HCT116 (cell line): ENCODE results near the gene SCGB3A1. TPM values are rescaled to one million over a fixed set of nuclear protein-coding genes. Genes with fewer than 3 reads are reported as not detected.

Experiments
- ATAC-seq: fragments of 200-7000 bp; cut with Tn5 transposase; 2 replicates; pipeline ENCODE4 v1.9.1; 2020; ENCODE audit warnings: mild to moderate bottlenecking, moderate library complexity
- BruUV-seq: library from RNA; stranded (reverse); fragments of 400-500 nt; replicated peaks from 2 replicates; lab custom pipeline; 2021; lab: Mats Ljungman, UMichigan
- CTCF ChIA-PET: fragments of 300-600 bp; sonication (Branson Sonifier 250); formaldehyde crosslinking; loops from one replicate; lab custom pipeline; 2021; ENCODE audit warnings: antibody characterized with exemption; lab: Charles Lee
- POLR2A ChIA-PET: fragments of 300-600, 350-600 bp; sonication (Branson Sonifier 250); formaldehyde crosslinking; loops from one replicate; lab custom pipeline; 2021; ENCODE audit warnings: antibody characterized with exemption; lab: Charles Lee
- RAD21 ChIA-PET, 2 experiments: fragments of 300-600 bp; sonication (Branson Sonifier 250); formaldehyde crosslinking; loops; one replicate each; lab custom pipeline; 2023; ENCODE audit warnings: low total read pairs in 2 of 2; ENCODE audit not compliant: uncharacterized antibody in 2 of 2, unreplicated experiment in 2 of 2, low non-redundant PET in 1 of 2; lab: Charles Lee
- DNase-seq: peaks from one replicate; pipeline ENCODE4 v3.0.0-alpha.2; 2010; ENCODE audit warnings: low read depth, low spot score
- H2AFZ ChIP-seq: fragments of 200-600 bp; shearing (Covaris generic), sonication (generic); 2 replicates; pipeline ENCODE4 v1.6.1; 2017; ENCODE audit warnings: low read depth, mixed run types, mixed read lengths, antibody characterized with exemption, low read length; ENCODE audit not compliant: poor library complexity, severe bottlenecking
- H3K27ac ChIP-seq: 2 replicates; pipeline ENCODE4 v1.5.1; 2012; ENCODE audit warnings: low read depth, low read length
- H3K27me3 ChIP-seq: fragments of 200-600 bp; sonication (generic); 2 replicates; pipeline ENCODE4 v1.6.1; 2016; ENCODE audit warnings: mixed run types, low read length, mixed read lengths; ENCODE audit not compliant: insufficient read depth
- H3K36me3 ChIP-seq, 2 experiments: fragments of 200-500 bp in 1 of 2; fragments of 200-600 bp in 1 of 2; sonication (Bioruptor generic) in 1 of 2; sonication (generic) in 1 of 2; 2 replicates each; pipeline versions ENCODE4 v1.5.1 to v1.6.1; 2014 to 2016; ENCODE audit warnings: low read length in 2 of 2, inconsistent platforms in 1 of 2, mixed read lengths in 1 of 2, mixed run types in 1 of 2; ENCODE audit not compliant: insufficient read depth in 2 of 2, control insufficient read depth in 1 of 2
- H3K4me1 ChIP-seq, 2 experiments: fragments of 200-600 bp in 1 of 2; sonication (generic) in 1 of 2; 2 replicates each; pipeline versions ENCODE4 v1.5.1 to v1.6.1; 2012 to 2017; ENCODE audit warnings: low read length in 2 of 2, inconsistent platforms in 1 of 2, mild to moderate bottlenecking in 1 of 2, mixed read lengths in 1 of 2, mixed run types in 1 of 2, moderate library complexity in 1 of 2; ENCODE audit not compliant: insufficient read depth in 2 of 2, control insufficient read depth in 1 of 2
- H3K4me2 ChIP-seq: fragments of 200-600 bp; sonication (generic); 2 replicates; pipeline ENCODE4 v1.6.1; 2017; ENCODE audit warnings: mixed run types, low read length, mixed read lengths
- H3K4me3 ChIP-seq, 2 experiments: fragments of 200-600 bp in 1 of 2; sonication (generic) in 1 of 2; replicated peaks in 1 of 2; 2 replicates each; pipeline ENCODE4 v1.5.1; 2011 to 2016; ENCODE audit warnings: low read length in 2 of 2, control low read depth in 1 of 2, low read depth in 1 of 2, mild to moderate bottlenecking in 1 of 2, mixed read lengths in 1 of 2, mixed run types in 1 of 2
- H3K79me2 ChIP-seq: fragments of 200-600 bp; sonication (generic); 2 replicates; pipeline ENCODE4 v1.6.1; 2017; ENCODE audit warnings: mild to moderate bottlenecking, mixed run types, low read length, moderate library complexity, mixed read lengths; ENCODE audit not compliant: insufficient read depth
- H3K9ac ChIP-seq: fragments of 200-600 bp; sonication (generic); 2 replicates; pipeline ENCODE4 v1.6.1; 2016; ENCODE audit warnings: low read length, mixed read lengths
- H3K9me2 ChIP-seq: fragments of 200-600 bp; sonication (generic), shearing (Covaris generic); 2 replicates; pipeline ENCODE4 v1.6.1; 2017; ENCODE audit warnings: mixed run types, mild to moderate bottlenecking, moderate library complexity; ENCODE audit not compliant: insufficient read depth
- H3K9me3 ChIP-seq, 2 experiments: fragments of 200-500 bp in 1 of 2; fragments of 200-600 bp in 1 of 2; sonication (Bioruptor generic) in 1 of 2; sonication (generic) in 1 of 2; 2 replicates each; pipeline ENCODE4 v1.6.1; 2014 to 2017; ENCODE audit warnings: low read length in 2 of 2, mixed read lengths in 2 of 2, inconsistent platforms in 1 of 2, low read depth in 1 of 2, mild to moderate bottlenecking in 1 of 2, mixed run types in 1 of 2, moderate library complexity in 1 of 2; ENCODE audit not compliant: control insufficient read depth in 1 of 2, insufficient read depth in 1 of 2
- H4K20me1 ChIP-seq: fragments of 200-600 bp; sonication (generic), shearing (Covaris generic); 2 replicates; pipeline ENCODE4 v1.6.1; 2017; ENCODE audit warnings: mixed run types, mild to moderate bottlenecking, moderate library complexity; ENCODE audit not compliant: insufficient read depth
- CBX3 ChIP-seq: IDR thresholded peaks from 2 replicates; pipeline ENCODE4 v1.6.1; 2012; ENCODE audit warnings: low read depth
- CEBPB ChIP-seq: IDR thresholded peaks from 2 replicates; pipeline ENCODE4 v1.6.1; 2012; ENCODE audit warnings: low read depth
- EGR1 ChIP-seq: IDR thresholded peaks from 2 replicates; pipeline ENCODE4 v1.6.1; 2012; ENCODE audit warnings: low read depth
- ELF1 ChIP-seq: IDR thresholded peaks from 2 replicates; pipeline ENCODE4 v1.6.1; 2012; ENCODE audit warnings: low read depth, borderline replicate concordance
- EZH2 ChIP-seq: fragments of 200-600 bp; sonication (generic); IDR thresholded peaks from 2 replicates; pipeline ENCODE4 v1.6.1; 2017; ENCODE audit warnings: antibody characterized with exemption, mixed run types
- EZH2phosphoT487 ChIP-seq: fragments of 200-600 bp; IDR thresholded peaks from 2 replicates; pipeline ENCODE4 v1.6.1; 2018; ENCODE audit warnings: antibody characterized with exemption, borderline replicate concordance
- JUND ChIP-seq: IDR thresholded peaks from 2 replicates; pipeline ENCODE4 v1.6.1; 2012
- POLR2A ChIP-seq: IDR thresholded peaks from 2 replicates; pipeline ENCODE4 v1.7.0; 2011; ENCODE audit warnings: borderline replicate concordance; ENCODE audit not compliant: insufficient read depth, insufficient read length; ENCODE audit errors: extremely low read depth
- RAD21 ChIP-seq: IDR thresholded peaks from 2 replicates; pipeline ENCODE4 v1.6.1; 2012; ENCODE audit warnings: low read depth, mild to moderate bottlenecking
- SIN3A ChIP-seq: IDR thresholded peaks from 2 replicates; pipeline ENCODE4 v1.6.1; 2012; ENCODE audit warnings: low read depth
- SP1 ChIP-seq: IDR thresholded peaks from 2 replicates; pipeline ENCODE4 v1.6.1; 2012; ENCODE audit warnings: low read depth
- SRF ChIP-seq: IDR thresholded peaks from 2 replicates; pipeline ENCODE4 v1.6.1; 2012; ENCODE audit warnings: low read depth
- TCF7L2 ChIP-seq: IDR thresholded peaks from 2 replicates; pipeline ENCODE4 v1.7.0; 2011; ENCODE audit warnings: borderline replicate concordance, inconsistent platforms; ENCODE audit not compliant: insufficient read depth, insufficient read length; ENCODE audit errors: extremely low read depth
- YY1 ChIP-seq: IDR thresholded peaks from 2 replicates; pipeline ENCODE4 v1.6.1; 2011; ENCODE audit warnings: low read length, low read depth, moderate library complexity, mild to moderate bottlenecking; ENCODE audit not compliant: insufficient replicate concordance; ENCODE audit errors: extremely low read depth
- ZFX ChIP-seq: fragments of 450-650 bp; IDR thresholded peaks from 2 replicates; pipeline ENCODE4 v1.6.1; 2017
- ZNF274 ChIP-seq: fragments of 200-500 bp; sonication (Bioruptor generic); IDR thresholded peaks from 2 replicates; pipeline ENCODE4 v1.6.1; 2014; ENCODE audit warnings: mild to moderate bottlenecking, low read depth, low read length, inconsistent platforms
- intact Hi-C: fragments of 100-400 bp; cut with micrococcal nuclease; formaldehyde crosslinking; loops from 2 replicates; pipeline ENCODE4 v1.10.0; 2022
- total RNA-seq: library from RNA; stranded (reverse); gene quantifications from one replicate; pipeline ENCODE4 v1.2.1, GENCODE V29; 2021; ENCODE audit not compliant: unreplicated experiment
- TF ChIP-seq, protein P1 (sequence below): IDR thresholded peaks from 2 replicates; pipeline ENCODE4 v1.6.1; 2011; ENCODE audit warnings: mild to moderate bottlenecking, low read length, moderate library complexity; ENCODE audit not compliant: insufficient replicate concordance; ENCODE audit errors: extremely low read depth
- TF ChIP-seq, protein P2 (sequence below): IDR thresholded peaks from 2 replicates; pipeline ENCODE4 v1.6.1; 2012

SCGB3A1 gene
- total RNA-seq, 1 experiment from 2014 or later = not detected

GRCh38 chr5:180622910-180623309 is 31.6 kb upstream of the SCGB3A1 start:
- H3K79me2 ChIP-seq = no peaks in the 10 kb centered on the region
- RAD21 ChIA-PET = no interaction called here
- ATAC-seq (no peak), DNase-seq (no peak)
- POLR2A ChIA-PET = no interaction called here
- H3K9ac ChIP-seq = no peak overlapping the region
- BruUV-seq = no TSS peak
- no peak overlapping the region for H3K4me2 ChIP-seq
- CTCF ChIA-PET = no interaction called here
- H3K9me2 ChIP-seq = no peaks in the 10 kb centered on the region
- TF ChIP-seq SP1 (no peak), CEBPB (no peak), RAD21 (no peak)
- TF ChIP-seq, protein P1, sequence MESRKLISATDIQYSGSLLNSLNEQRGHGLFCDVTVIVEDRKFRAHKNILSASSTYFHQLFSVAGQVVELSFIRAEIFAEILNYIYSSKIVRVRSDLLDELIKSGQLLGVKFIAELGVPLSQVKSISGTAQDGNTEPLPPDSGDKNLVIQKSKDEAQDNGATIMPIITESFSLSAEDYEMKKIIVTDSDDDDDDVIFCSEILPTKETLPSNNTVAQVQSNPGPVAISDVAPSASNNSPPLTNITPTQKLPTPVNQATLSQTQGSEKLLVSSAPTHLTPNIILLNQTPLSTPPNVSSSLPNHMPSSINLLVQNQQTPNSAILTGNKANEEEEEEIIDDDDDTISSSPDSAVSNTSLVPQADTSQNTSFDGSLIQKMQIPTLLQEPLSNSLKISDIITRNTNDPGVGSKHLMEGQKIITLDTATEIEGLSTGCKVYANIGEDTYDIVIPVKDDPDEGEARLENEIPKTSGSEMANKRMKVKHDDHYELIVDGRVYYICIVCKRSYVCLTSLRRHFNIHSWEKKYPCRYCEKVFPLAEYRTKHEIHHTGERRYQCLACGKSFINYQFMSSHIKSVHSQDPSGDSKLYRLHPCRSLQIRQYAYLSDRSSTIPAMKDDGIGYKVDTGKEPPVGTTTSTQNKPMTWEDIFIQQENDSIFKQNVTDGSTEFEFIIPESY = no peak
- no peak overlapping the region for H3K27ac ChIP-seq
- no peaks in the 10 kb centered on the region for H3K27me3 ChIP-seq
- no peak overlapping the region for H2AFZ ChIP-seq
- no peaks in the 10 kb centered on the region for H4K20me1 ChIP-seq
- no peaks in the 10 kb centered on the region for H3K4me1 ChIP-seq
- H3K9me3 ChIP-seq = no peaks in the 10 kb centered on the region
- no peaks in the 10 kb centered on the region for H3K36me3 ChIP-seq
- intact Hi-C loops = no loop called here
- H3K4me3 ChIP-seq = no peak overlapping the region

- POLR2A ChIA-PET = no interaction called here
- DNase-seq = no peak
- Histone ChIP-seq H3K36me3 (no peaks in the 10 kb centered on the region), H2AFZ (no peak overlapping the region), H3K9ac (no peak overlapping the region), H3K27me3 (no peaks in the 10 kb centered on the region), H3K9me3 (no peaks in the 10 kb centered on the region), H4K20me1 (no peaks in the 10 kb centered on the region), H3K4me2 (no peak overlapping the region), H3K79me2 (no peaks in the 10 kb centered on the region), H3K27ac (no peak overlapping the region), H3K9me2 (no peaks in the 10 kb centered on the region), H3K4me3 (no peak overlapping the region), H3K4me1 (no peaks in the 10 kb centered on the region)
- no peak for ATAC-seq
- RAD21 ChIA-PET = no interaction called here
- intact Hi-C loops = no loop called here
- CTCF ChIA-PET = no interaction called here
- BruUV-seq = no TSS peak
- no peak for TF ChIP-seq YY1
- TF ChIP-seq ZFX = no peak
- TF ChIP-seq SRF = no peak
- TF ChIP-seq POLR2A = no peak
- TF ChIP-seq ZNF274 = no peak
- TF ChIP-seq JUND = no peak
- TF ChIP-seq TCF7L2 = no peak
- TF ChIP-seq, protein P1 = no peak
- no peak for TF ChIP-seq EZH2phosphoT487
- TF ChIP-seq, protein P2, sequence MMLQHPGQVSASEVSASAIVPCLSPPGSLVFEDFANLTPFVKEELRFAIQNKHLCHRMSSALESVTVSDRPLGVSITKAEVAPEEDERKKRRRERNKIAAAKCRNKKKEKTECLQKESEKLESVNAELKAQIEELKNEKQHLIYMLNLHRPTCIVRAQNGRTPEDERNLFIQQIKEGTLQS = no peak
- TF ChIP-seq SIN3A = no peak
- no peak for TF ChIP-seq EGR1
- TF ChIP-seq ELF1 = no peak
- TF ChIP-seq EZH2 = no peak
- no peak for TF ChIP-seq CBX3
Observed at GRCh38 chr5:180621311-180621710, 30.0 kb upstream of the SCGB3A1 start.
